ENCODE data around the gene MEPE.
"Not testable (repeated sequence)": the region's sequence is repeated elsewhere in the genome, so short reads cannot be mapped to it uniquely, and the experiment has no call there.

MEPE gene

DNA sequence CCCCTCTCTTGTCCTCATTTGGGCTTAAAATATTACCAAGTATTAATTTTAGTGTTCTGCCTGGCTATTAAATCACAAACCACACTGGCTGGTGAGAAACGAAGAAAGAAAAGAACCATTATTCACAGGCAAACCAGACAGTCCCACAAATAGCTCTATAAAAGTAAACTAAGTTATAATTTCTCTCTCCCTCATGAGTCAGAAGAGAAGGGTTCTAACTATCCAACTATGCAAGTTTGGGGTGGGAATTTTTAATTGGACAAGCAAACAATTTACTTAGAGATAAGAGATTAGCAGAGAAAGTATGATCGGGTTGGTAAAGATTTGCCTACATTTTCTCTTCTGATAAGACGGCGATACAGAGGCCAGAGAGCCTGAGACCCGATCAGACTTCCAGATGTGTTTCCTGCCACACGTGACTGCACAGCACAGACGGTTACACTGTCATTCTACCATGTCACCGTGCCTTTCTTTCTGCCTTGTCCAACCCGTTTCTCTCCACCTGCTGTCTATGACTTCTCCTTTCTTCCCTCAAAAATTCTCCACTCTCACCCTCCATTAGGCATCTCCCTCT lies 52.3 kb downstream of the MEPE start:
- no peaks in the 10 kb centered on the region for H3K79me2 ChIP-seq (ENCODE audit: insufficient read depth, low read length)
- no peak overlapping the region for H2AFZ ChIP-seq (ENCODE audit: low read depth, low read length, severe bottlenecking)
- TF ChIP-seq EZH2phosphoT487 (conservative IDR thresholded peaks at IDR 0.05; ENCODE audit: low read length) (no peak), CTCF (IDR thresholded peaks at IDR 0.05; ENCODE audit: insufficient read depth, low read length, poor library complexity, severe bottlenecking) (no peak)
- no peaks in the 10 kb centered on the region for H3K36me3 ChIP-seq (ENCODE audit: low read length)
- H3K27me3 ChIP-seq (ENCODE audit: low read length): no peaks in the 10 kb centered on the region
- H3K9ac ChIP-seq (ENCODE audit: low read length): no peak overlapping the region
- no peaks in the 10 kb centered on the region for H3F3A ChIP-seq (ENCODE audit: insufficient read depth)
- no peak overlapping the region for H3K4me2 ChIP-seq (ENCODE audit: low read depth, low read length, poor library complexity, severe bottlenecking)
- H3K9me3 ChIP-seq (ENCODE audit: insufficient read depth, low read length): no peaks in the 10 kb centered on the region
- no peak overlapping the region for H3K27ac ChIP-seq (ENCODE audit: low read depth, low read length)
- no peaks in the 10 kb centered on the region for H3K9me2 ChIP-seq (replicated peaks; ENCODE audit: insufficient read depth, low read length)
- H3K4me3 ChIP-seq (ENCODE audit: insufficient read depth, low read length, poor library complexity, severe bottlenecking): no peak overlapping the region
- no peaks in the 10 kb centered on the region for H4K20me1 ChIP-seq (ENCODE audit: low read depth, low read length)

- no peaks in the 10 kb centered on the region for H3K9me2 ChIP-seq (replicated peaks; ENCODE audit: insufficient read depth, low read length)
- no peak overlapping the region for H2AFZ ChIP-seq (ENCODE audit: low read depth, low read length, severe bottlenecking)
- TF ChIP-seq CTCF (IDR thresholded peaks at IDR 0.05; ENCODE audit: insufficient read depth, low read length, poor library complexity, severe bottlenecking) (no peak), EZH2phosphoT487 (conservative IDR thresholded peaks at IDR 0.05; ENCODE audit: low read length) (no peak)
- H3K79me2 ChIP-seq (ENCODE audit: insufficient read depth, low read length): no peaks in the 10 kb centered on the region
- no peaks in the 10 kb centered on the region for H3K36me3 ChIP-seq (ENCODE audit: low read length)
- H3K9me3 ChIP-seq (ENCODE audit: insufficient read depth, low read length): no peaks in the 10 kb centered on the region
- H3K27me3 ChIP-seq (ENCODE audit: low read length): no peaks in the 10 kb centered on the region
- H3K9ac ChIP-seq (ENCODE audit: low read length): no peak overlapping the region
- H4K20me1 ChIP-seq (ENCODE audit: low read depth, low read length): no peaks in the 10 kb centered on the region
- no peak overlapping the region for H3K4me3 ChIP-seq (ENCODE audit: insufficient read depth, low read length, poor library complexity, severe bottlenecking)
- H3K4me2 ChIP-seq (ENCODE audit: low read depth, low read length, poor library complexity, severe bottlenecking): no peak overlapping the region
- no peak overlapping the region for H3K27ac ChIP-seq (ENCODE audit: low read depth, low read length)
- H3F3A ChIP-seq (ENCODE audit: insufficient read depth): no peaks in the 10 kb centered on the region
Observed at GRCh38 chr4:87886083-87886482, 53.3 kb downstream of the MEPE start.

DNA sequence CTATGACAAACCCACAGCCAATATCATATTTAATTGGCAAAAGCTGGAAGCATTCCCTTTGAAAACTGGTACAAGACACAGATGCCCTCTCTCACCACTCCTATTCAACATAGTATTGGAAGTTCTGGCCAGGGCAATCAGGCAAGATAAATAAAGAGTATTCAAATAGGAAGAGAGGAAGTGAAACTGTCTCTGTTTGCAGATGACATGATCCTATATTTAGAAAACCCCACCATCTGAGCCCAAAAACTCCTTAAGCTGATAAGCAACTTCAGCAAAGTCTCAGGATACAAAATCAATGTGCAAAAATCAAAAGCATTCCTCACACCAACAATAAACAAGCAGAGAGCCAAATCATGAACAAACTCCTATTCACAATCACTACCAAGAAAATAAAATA lies 58.0 kb downstream of the MEPE start:
- not testable (repeated sequence) for H3F3A ChIP-seq (ENCODE audit: insufficient read depth); H3K36me3 ChIP-seq (ENCODE audit: low read length); H3K9me3 ChIP-seq (ENCODE audit: insufficient read depth, low read length); H3K79me2 ChIP-seq (ENCODE audit: insufficient read depth, low read length); H3K27me3 ChIP-seq (ENCODE audit: low read length); H3K9ac ChIP-seq (ENCODE audit: low read length); H3K4me3 ChIP-seq (ENCODE audit: insufficient read depth, low read length, poor library complexity, severe bottlenecking); H4K20me1 ChIP-seq (ENCODE audit: low read depth, low read length); H3K9me2 ChIP-seq (replicated peaks; ENCODE audit: insufficient read depth, low read length); H3K27ac ChIP-seq (ENCODE audit: low read depth, low read length); H2AFZ ChIP-seq (ENCODE audit: low read depth, low read length, severe bottlenecking); H3K4me2 ChIP-seq (ENCODE audit: low read depth, low read length, poor library complexity, severe bottlenecking)

- no peak overlapping the region for H2AFZ ChIP-seq (ENCODE audit: low read depth, low read length, severe bottlenecking)
- no peak overlapping the region for H3K4me2 ChIP-seq (ENCODE audit: low read depth, low read length, poor library complexity, severe bottlenecking)
Observed at GRCh38 chr4:87895964-87896621, 63.3 kb downstream of the MEPE start.

More at GRCh38 chr4:87895964-87896621, 63.3 kb downstream of the MEPE start:
- Histone ChIP-seq H3K4me3 (ENCODE audit: insufficient read depth, low read length, poor library complexity, severe bottlenecking) (no peak overlapping the region), H4K20me1 (ENCODE audit: low read depth, low read length) (no peaks in the 10 kb centered on the region), H3F3A (ENCODE audit: insufficient read depth) (no peaks in the 10 kb centered on the region), H3K36me3 (ENCODE audit: low read length) (no peaks in the 10 kb centered on the region), H3K79me2 (ENCODE audit: insufficient read depth, low read length) (no peaks in the 10 kb centered on the region), H3K9ac (ENCODE audit: low read length) (no peak overlapping the region), H3K9me2 (replicated peaks; ENCODE audit: insufficient read depth, low read length) (no peaks in the 10 kb centered on the region), H3K9me3 (ENCODE audit: insufficient read depth, low read length) (no peaks in the 10 kb centered on the region), H3K27ac (ENCODE audit: low read depth, low read length) (no peak overlapping the region), H3K27me3 (ENCODE audit: low read length) (no peaks in the 10 kb centered on the region)
- TF ChIP-seq CTCF (IDR thresholded peaks at IDR 0.05; ENCODE audit: insufficient read depth, low read length, poor library complexity, severe bottlenecking) (no peak), EZH2phosphoT487 (conservative IDR thresholded peaks at IDR 0.05; ENCODE audit: low read length) (no peak)
